Measurements from ENCODE around the gene GIPC3.

Gene GIPC3

GRCh38 chr19:3618811-3619630 lies 33.7 kb downstream of the GIPC3 start:
- H3K4me3 ChIP-seq (ENCODE audit: control insufficient read depth, low read depth, low read length), result no peak overlapping the region
- no peak for DNase-seq (ENCODE audit: low read depth)
- no peak for TF ChIP-seq CTCF (IDR thresholded peaks at IDR 0.05; ENCODE audit: control insufficient read depth, insufficient read depth, low read depth, low read length, missing control alignments)

- TF ChIP-seq CTCF (IDR thresholded peaks at IDR 0.05; ENCODE audit: control insufficient read depth, insufficient read depth, low read depth, low read length, missing control alignments), result no peak
- DNase-seq (ENCODE audit: low read depth), result no peak
- H3K4me3 ChIP-seq (ENCODE audit: control insufficient read depth, low read depth, low read length), result no peak overlapping the region
These were observed 34.3 kb downstream of the GIPC3 start for GRCh38 chr19:3619631-3620012.

- DNase-seq (ENCODE audit: low read depth), result no peak
- H3K4me3 ChIP-seq (ENCODE audit: control insufficient read depth, low read depth, low read length), result no peak overlapping the region
- no peak for TF ChIP-seq CTCF (IDR thresholded peaks at IDR 0.05; ENCODE audit: control insufficient read depth, insufficient read depth, low read depth, low read length, missing control alignments)
These were observed 35.0 kb downstream of the GIPC3 start for GRCh38 chr19:3620145-3620816.

GRCh38 chr19:3620817-3621547 lies 35.7 kb downstream of the GIPC3 start:
- H3K4me3 ChIP-seq (ENCODE audit: control insufficient read depth, low read depth, low read length), result no peak overlapping the region
- TF ChIP-seq CTCF (IDR thresholded peaks at IDR 0.05; ENCODE audit: control insufficient read depth, insufficient read depth, low read depth, low read length, missing control alignments), result no peak
- DNase-seq (ENCODE audit: low read depth), result no peak

GRCh38 chr19:3621689-3622088 lies 36.4 kb downstream of the GIPC3 start:
- no peak for TF ChIP-seq CTCF (IDR thresholded peaks at IDR 0.05; ENCODE audit: control insufficient read depth, insufficient read depth, low read depth, low read length, missing control alignments)
- no peak overlapping the region for H3K4me3 ChIP-seq (ENCODE audit: control insufficient read depth, low read depth, low read length)
- no peak for DNase-seq (ENCODE audit: low read depth)

GRCh38 chr19:3622224-3622623 lies 36.9 kb downstream of the GIPC3 start:
- DNase-seq (ENCODE audit: low read depth), result no peak
- no peak for TF ChIP-seq CTCF (IDR thresholded peaks at IDR 0.05; ENCODE audit: control insufficient read depth, insufficient read depth, low read depth, low read length, missing control alignments)
- H3K4me3 ChIP-seq (ENCODE audit: control insufficient read depth, low read depth, low read length), result no peak overlapping the region

Data from AG09309 (cell line).